Activated CD4-positive, CD25-positive, alpha-beta regulatory T cell treated with anti-CD3 and anti-CD28 coated beads, Interleukin-2, amount 50 U/mL, for 72 hours (primary cell): ENCODE results near the gene SULT1B1.
"Not testable (repeated sequence)": the region's sequence is repeated elsewhere in the genome, so short reads cannot be mapped to it uniquely, and the experiment has no call there.

ENCODE experiments used
- DNase-seq: peaks from one replicate; pipeline ENCODE4 v3.0.0; 2021

SULT1B1 gene

GRCh38 chr4:69760455-69760854, at the start of gene SULT1B1:
Gene SULT1B1, minus strand, starts transcription at chr4:69760620. Its CDS starts 5,403 bp downstream, at chr4:69755217.
- no peak for DNase-seq

- no peak for DNase-seq
Measured at GRCh38 chr4:69800599-69800998, 40.2 kb upstream of the SULT1B1 start.

- DNase-seq, result no peak
Measured at GRCh38 chr4:69799337-69799736, 38.9 kb upstream of the SULT1B1 start.

- DNase-seq, result no peak
Measured at GRCh38 chr4:69793732-69794131, 33.3 kb upstream of the SULT1B1 start.

- no peak for DNase-seq
Measured at GRCh38 chr4:69787879-69788278, 27.5 kb upstream of the SULT1B1 start.

GRCh38 chr4:69786547-69786946, 26.1 kb upstream of the SULT1B1 start:
- DNase-seq, result no peak

GRCh38 chr4:69785211-69785831, 24.9 kb upstream of the SULT1B1 start:
- DNase-seq, result no peak

GRCh38 chr4:69782651-69783310, 22.4 kb upstream of the SULT1B1 start:
- no peak for DNase-seq

- no peak for DNase-seq
Measured at GRCh38 chr4:69781458-69782418, 21.3 kb upstream of the SULT1B1 start.

- DNase-seq, result no peak
Measured at GRCh38 chr4:69780141-69780540, 19.7 kb upstream of the SULT1B1 start.

GRCh38 chr4:69776696-69777095, 16.3 kb upstream of the SULT1B1 start:
- DNase-seq, result no peak

- no peak for DNase-seq
Measured at GRCh38 chr4:69775321-69775867, 15.0 kb upstream of the SULT1B1 start.

GRCh38 chr4:69773484-69773883, 13.1 kb upstream of the SULT1B1 start:
- DNase-seq, result no peak

GRCh38 chr4:69768554-69768953, 8.1 kb upstream of the SULT1B1 start:
- DNase-seq, result not testable (repeated sequence)

- DNase-seq, result no peak
Measured at GRCh38 chr4:69765751-69766150, 5.3 kb upstream of the SULT1B1 start.

GRCh38 chr4:69764311-69764710, 3.9 kb upstream of the SULT1B1 start:
- no peak for DNase-seq

GRCh38 chr4:69763233-69763632, 2.8 kb upstream of the SULT1B1 start:
- no peak for DNase-seq

- DNase-seq, result no peak
Measured at GRCh38 chr4:69759189-69759604, 1.2 kb downstream of the SULT1B1 start.

- DNase-seq, result no peak
Measured at GRCh38 chr4:69757464-69757863, 3.0 kb downstream of the SULT1B1 start.

- no peak for DNase-seq
Measured at GRCh38 chr4:69754926-69755580, 5.4 kb downstream of the SULT1B1 start.

- DNase-seq, result no peak
Measured at GRCh38 chr4:69753686-69754085, 6.7 kb downstream of the SULT1B1 start.

- DNase-seq, result no peak
Measured at GRCh38 chr4:69750346-69750745, 10.1 kb downstream of the SULT1B1 start.

- no peak for DNase-seq
Measured at GRCh38 chr4:69749771-69750170, 10.6 kb downstream of the SULT1B1 start.
